Vagina (tissue), 2 donors: ENCODE data around the gene PPL.

Experiments used
- CTCF ChIP-seq, 3 experiments: fragments of 450-650 bp in 2 of 3; fragments of 200-600 bp in 1 of 3; sonication (generic) in 1 of 3; IDR thresholded peaks; one replicate each; pipeline ENCODE4 v1.5.1; 2017 to 2019; ENCODE audit warnings: antibody characterized with exemption in 3 of 3, mild to moderate bottlenecking in 2 of 3, moderate library complexity in 2 of 3
- POLR2A ChIP-seq, 2 donors: fragments of 450-650 bp; IDR thresholded peaks; one replicate each; pipeline ENCODE4 v1.6.1; 2017; ENCODE audit warnings: antibody characterized with exemption in 2 of 2, mild to moderate bottlenecking in 2 of 2, moderate library complexity in 2 of 2
- POLR2AphosphoS5 ChIP-seq, 2 donors: sonication (generic); formaldehyde crosslinking; IDR thresholded peaks; one replicate each; pipeline ENCODE4 v1.9.0; 2017; ENCODE audit warnings: antibody characterized with exemption in 2 of 2, mild to moderate bottlenecking in 2 of 2, low read depth in 1 of 2; ENCODE audit not compliant: insufficient read depth in 1 of 2

- TF ChIP-seq CTCF (IDR thresholded peaks at IDR 0.05) (no peak), POLR2AphosphoS5 (IDR thresholded peaks at IDR 0.05; ENCODE audit: insufficient read depth in 1 of 2, low read depth in 1 of 2) (no peak), POLR2A (IDR thresholded peaks at IDR 0.05) (no peak)
These were observed 39.6 kb downstream of the PPL start for GRCh38 chr16:4897328-4897727.
